Measurements from ENCODE around the gene ZNF678.

DNA sequence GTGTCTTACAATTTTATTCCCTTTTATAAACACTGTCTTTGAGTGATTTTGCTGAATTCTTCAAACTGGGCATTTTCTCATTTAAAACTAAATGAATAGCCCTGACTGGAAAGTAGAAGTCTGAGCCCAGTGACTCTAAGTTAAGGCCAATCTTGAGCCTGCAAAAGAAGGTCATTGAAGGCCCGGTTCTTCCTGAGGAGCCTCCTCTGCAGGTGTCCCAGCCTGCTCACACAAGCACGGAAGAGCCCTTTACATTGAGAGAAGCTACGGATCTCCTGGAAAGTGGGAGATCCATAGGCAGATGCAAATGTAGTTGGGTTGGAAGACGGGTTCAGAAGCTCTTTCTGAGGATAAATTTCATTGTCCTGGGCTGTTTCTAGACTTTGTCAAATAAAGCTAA is 3.9 kb downstream of the ZNF678 start:
- TF ChIP-seq, protein P1, sequence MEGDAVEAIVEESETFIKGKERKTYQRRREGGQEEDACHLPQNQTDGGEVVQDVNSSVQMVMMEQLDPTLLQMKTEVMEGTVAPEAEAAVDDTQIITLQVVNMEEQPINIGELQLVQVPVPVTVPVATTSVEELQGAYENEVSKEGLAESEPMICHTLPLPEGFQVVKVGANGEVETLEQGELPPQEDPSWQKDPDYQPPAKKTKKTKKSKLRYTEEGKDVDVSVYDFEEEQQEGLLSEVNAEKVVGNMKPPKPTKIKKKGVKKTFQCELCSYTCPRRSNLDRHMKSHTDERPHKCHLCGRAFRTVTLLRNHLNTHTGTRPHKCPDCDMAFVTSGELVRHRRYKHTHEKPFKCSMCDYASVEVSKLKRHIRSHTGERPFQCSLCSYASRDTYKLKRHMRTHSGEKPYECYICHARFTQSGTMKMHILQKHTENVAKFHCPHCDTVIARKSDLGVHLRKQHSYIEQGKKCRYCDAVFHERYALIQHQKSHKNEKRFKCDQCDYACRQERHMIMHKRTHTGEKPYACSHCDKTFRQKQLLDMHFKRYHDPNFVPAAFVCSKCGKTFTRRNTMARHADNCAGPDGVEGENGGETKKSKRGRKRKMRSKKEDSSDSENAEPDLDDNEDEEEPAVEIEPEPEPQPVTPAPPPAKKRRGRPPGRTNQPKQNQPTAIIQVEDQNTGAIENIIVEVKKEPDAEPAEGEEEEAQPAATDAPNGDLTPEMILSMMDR (IDR thresholded peaks at IDR 0.05) = no peak
- TF ChIP-seq POLR2A (IDR thresholded peaks at IDR 0.05) = no peak
